ENCODE measurements around the gene ACE. TPM values are rescaled to one million over a fixed set of nuclear protein-coding genes. Genes with fewer than 3 reads are reported as not detected.

The ACE gene
- total RNA-seq, 1 experiment from 2014 or later: 7.8 TPM

GRCh38 chr17:63429766-63430165, 47.1 kb upstream of the ACE start:
- ATAC-seq: no peak
- CTCF ChIA-PET: interaction anchor here (1.0 to 7.9 kb wide), 6 partner anchors 7 to 182 kb away, joined by 3 to 167 read pairs (median 7); partner anchors contain the start of gene ACE
- H3K4me1 Mint-ChIP-seq: peaks cover 35% of the 10 kb centered on the region
- H3K36me3 Mint-ChIP-seq: peaks cover 6% of the 10 kb centered on the region
- H3K27ac Mint-ChIP-seq: no peak overlapping the region
- POLR2A ChIA-PET: interaction anchor here (1.3 kb wide), 1 partner anchor 17 kb away, joined by 3 read pairs; no protein-coding TSS in a partner anchor
- no peaks in the 10 kb centered on the region for H3K9me3 Mint-ChIP-seq
- no peak for DNase-seq (ENCODE audit: low spot score)
- H3K27me3 Mint-ChIP-seq (ENCODE audit: low read depth): no peaks in the 10 kb centered on the region
- no peak overlapping the region for H3K4me3 Mint-ChIP-seq
- TF ChIP-seq KAT7 (CRISPR knock-in tag; IDR thresholded peaks at IDR 0.05; ENCODE audit: borderline replicate concordance) (no peak), ETV6 (CRISPR knock-in tag; IDR thresholded peaks at IDR 0.05) (no peak), ZNF396 (CRISPR knock-in tag; IDR thresholded peaks at IDR 0.05; ENCODE audit: borderline replicate concordance) (no peak), ZNF232 (CRISPR knock-in tag; IDR thresholded peaks at IDR 0.05) (no peak), MYBL2 (CRISPR knock-in tag; IDR thresholded peaks at IDR 0.05) (no peak), ATF2 (CRISPR knock-in tag; IDR thresholded peaks at IDR 0.05; ENCODE audit: borderline replicate concordance, low read depth) (no peak), NR1H2 (CRISPR knock-in tag; IDR thresholded peaks at IDR 0.05) (no peak), ATF3 (CRISPR knock-in tag; conservative IDR thresholded peaks at IDR 0.05) (no peak), ATF1 (CRISPR knock-in tag; IDR thresholded peaks at IDR 0.05) (no peak)

DNA sequence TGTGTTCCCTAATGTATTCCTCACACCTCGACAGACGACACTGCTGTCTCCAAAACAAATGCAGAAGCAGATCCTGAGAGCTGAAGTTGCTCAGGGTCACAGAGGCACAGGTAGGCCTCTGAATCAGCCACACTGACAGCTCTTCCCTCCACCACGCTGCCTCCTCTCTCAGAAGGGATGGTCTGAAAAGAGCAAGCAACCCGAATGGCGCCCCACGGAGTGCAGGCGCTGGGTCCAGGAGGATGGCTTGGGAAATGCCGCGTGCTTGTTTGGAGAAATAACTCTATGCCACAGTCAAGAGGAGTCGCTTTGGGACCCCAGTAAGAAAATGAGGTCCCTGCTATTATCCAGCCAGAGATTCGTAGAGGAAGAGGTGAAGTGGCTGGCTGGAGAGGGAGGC, 46.6 kb upstream of the ACE start:
- CTCF ChIA-PET: interaction anchor here (1.0 to 7.9 kb wide), 5 partner anchors 12 to 182 kb away, joined by 3 to 167 read pairs (median 5); partner anchors contain the start of gene ACE
- H3K27ac Mint-ChIP-seq: no peak overlapping the region

DNA sequence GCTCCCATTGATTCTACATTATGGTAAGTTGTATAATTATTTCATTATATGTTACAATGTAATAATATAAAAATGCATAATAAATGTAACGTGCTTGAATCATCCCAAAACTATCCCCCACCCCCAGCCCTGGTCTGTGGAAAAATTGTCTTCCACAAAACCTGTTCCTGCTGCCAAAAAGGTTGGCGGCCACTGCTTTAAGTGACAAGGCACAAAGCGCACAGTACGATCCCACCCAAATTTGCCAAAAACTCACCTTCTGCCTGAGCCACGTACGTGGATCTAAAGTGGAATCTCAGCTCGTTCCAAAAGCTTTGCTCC, 45.3 kb upstream of the ACE start:
- Mint-ChIP-seq H3K36me3 (peaks cover 8% of the 10 kb centered on the region), H3K4me1 (peaks cover 30% of the 10 kb centered on the region), H3K4me3 (no peak overlapping the region), H3K27me3 (ENCODE audit: low read depth) (no peaks in the 10 kb centered on the region), H3K27ac (peak overlapping the region; percentile 67; the same call in 1 of the 2 replicates), H3K9me3 (no peaks in the 10 kb centered on the region)
- CTCF ChIA-PET: interaction anchor here (0.9 to 7.9 kb wide), 2 partner anchors 47 to 181 kb away, joined by 4 to 167 read pairs; partner anchors contain the start of gene ACE
- ATAC-seq (no peak), DNase-seq (ENCODE audit: low spot score) (no peak)
- POLR2A ChIA-PET: no interaction called here
- no peak for TF ChIP-seq ZNF423 (CRISPR knock-in tag; IDR thresholded peaks at IDR 0.05)
- TF ChIP-seq TP53 (CRISPR knock-in tag; IDR thresholded peaks at IDR 0.05): no peak
- TF ChIP-seq NR1H2 (CRISPR knock-in tag; IDR thresholded peaks at IDR 0.05): no peak
- no peak for TF ChIP-seq TEAD4 (CRISPR knock-in tag; IDR thresholded peaks at IDR 0.05)
- no peak for TF ChIP-seq ZNF671 (CRISPR knock-in tag; IDR thresholded peaks at IDR 0.05)
- TF ChIP-seq, protein P1, sequence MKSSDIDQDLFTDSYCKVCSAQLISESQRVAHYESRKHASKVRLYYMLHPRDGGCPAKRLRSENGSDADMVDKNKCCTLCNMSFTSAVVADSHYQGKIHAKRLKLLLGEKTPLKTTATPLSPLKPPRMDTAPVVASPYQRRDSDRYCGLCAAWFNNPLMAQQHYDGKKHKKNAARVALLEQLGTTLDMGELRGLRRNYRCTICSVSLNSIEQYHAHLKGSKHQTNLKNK (CRISPR knock-in tag; IDR thresholded peaks at IDR 0.05): no peak
- no peak for TF ChIP-seq ZNF425 (CRISPR knock-in tag; conservative IDR thresholded peaks at IDR 0.05)

More for the DNA sequence above, 46.6 kb upstream of the ACE start:
- Mint-ChIP-seq H3K36me3 (peaks cover 8% of the 10 kb centered on the region), H3K27me3 (ENCODE audit: low read depth) (no peaks in the 10 kb centered on the region), H3K4me3 (no peak overlapping the region), H3K9me3 (no peaks in the 10 kb centered on the region), H3K4me1 (peaks cover 35% of the 10 kb centered on the region)
- ATAC-seq (no peak), DNase-seq (ENCODE audit: low spot score) (no peak)
- POLR2A ChIA-PET: interaction anchor here (1.3 kb wide), 1 partner anchor 16 kb away, joined by 3 read pairs; no protein-coding TSS in a partner anchor
- no peak for TF ChIP-seq RORB (CRISPR knock-in tag; IDR thresholded peaks at IDR 0.05)
- TF ChIP-seq ZNF232 (CRISPR knock-in tag; IDR thresholded peaks at IDR 0.05): no peak
- TF ChIP-seq PREB (CRISPR knock-in tag; IDR thresholded peaks at IDR 0.05; ENCODE audit: borderline replicate concordance): no peak
- no peak for TF ChIP-seq IRF2 (CRISPR knock-in tag; IDR thresholded peaks at IDR 0.05; ENCODE audit: borderline replicate concordance, low read depth)
- TF ChIP-seq, protein P2, sequence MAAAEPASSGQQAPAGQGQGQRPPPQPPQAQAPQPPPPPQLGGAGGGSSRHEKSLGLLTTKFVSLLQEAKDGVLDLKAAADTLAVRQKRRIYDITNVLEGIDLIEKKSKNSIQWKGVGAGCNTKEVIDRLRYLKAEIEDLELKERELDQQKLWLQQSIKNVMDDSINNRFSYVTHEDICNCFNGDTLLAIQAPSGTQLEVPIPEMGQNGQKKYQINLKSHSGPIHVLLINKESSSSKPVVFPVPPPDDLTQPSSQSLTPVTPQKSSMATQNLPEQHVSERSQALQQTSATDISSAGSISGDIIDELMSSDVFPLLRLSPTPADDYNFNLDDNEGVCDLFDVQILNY (CRISPR knock-in tag; IDR thresholded peaks at IDR 0.05): no peak
